Mesodermal cell (in vitro differentiated cells): ENCODE data around the gene EYS.

ENCODE experiments used
- H3K27ac ChIP-seq: 2 replicates; pipeline ENCODE4 v1.7.0; 2013; ENCODE audit warnings: mild to moderate bottlenecking, low read depth, low read length, moderate library complexity; ENCODE audit not compliant: severe bottlenecking
- H3K36me3 ChIP-seq: 2 replicates; pipeline ENCODE4 v1.7.1; 2013; ENCODE audit warnings: mild to moderate bottlenecking, low read length, moderate library complexity; ENCODE audit not compliant: control insufficient read depth, insufficient read depth
- H3K4me1 ChIP-seq: one replicate; pipeline ENCODE4 v1.7.1; 2013; ENCODE audit warnings: mild to moderate bottlenecking, low read length; ENCODE audit not compliant: insufficient read depth, control insufficient read depth, poor library complexity, severe bottlenecking
- H3K4me3 ChIP-seq: 2 replicates; pipeline ENCODE4 v1.7.0; 2013; ENCODE audit warnings: low read length, control low read depth, mild to moderate bottlenecking; ENCODE audit not compliant: insufficient read depth, poor library complexity, severe bottlenecking; ENCODE audit errors: extremely low read depth
- H3K9me3 ChIP-seq: 2 replicates; pipeline ENCODE4 v1.7.1; 2013; ENCODE audit warnings: mild to moderate bottlenecking, low read length, moderate library complexity; ENCODE audit not compliant: control insufficient read depth
- WGBS, 2 experiments: methylation state at CpG; one replicate each; pipeline ENCODE4 v1.1.5; 2013; ENCODE audit warnings: missing lambda C conversion rate in 2 of 2; ENCODE audit not compliant: insufficient coverage in 2 of 2; 5-methylcytosine and 5-hydroxymethylcytosine counted together

The EYS gene

DNA sequence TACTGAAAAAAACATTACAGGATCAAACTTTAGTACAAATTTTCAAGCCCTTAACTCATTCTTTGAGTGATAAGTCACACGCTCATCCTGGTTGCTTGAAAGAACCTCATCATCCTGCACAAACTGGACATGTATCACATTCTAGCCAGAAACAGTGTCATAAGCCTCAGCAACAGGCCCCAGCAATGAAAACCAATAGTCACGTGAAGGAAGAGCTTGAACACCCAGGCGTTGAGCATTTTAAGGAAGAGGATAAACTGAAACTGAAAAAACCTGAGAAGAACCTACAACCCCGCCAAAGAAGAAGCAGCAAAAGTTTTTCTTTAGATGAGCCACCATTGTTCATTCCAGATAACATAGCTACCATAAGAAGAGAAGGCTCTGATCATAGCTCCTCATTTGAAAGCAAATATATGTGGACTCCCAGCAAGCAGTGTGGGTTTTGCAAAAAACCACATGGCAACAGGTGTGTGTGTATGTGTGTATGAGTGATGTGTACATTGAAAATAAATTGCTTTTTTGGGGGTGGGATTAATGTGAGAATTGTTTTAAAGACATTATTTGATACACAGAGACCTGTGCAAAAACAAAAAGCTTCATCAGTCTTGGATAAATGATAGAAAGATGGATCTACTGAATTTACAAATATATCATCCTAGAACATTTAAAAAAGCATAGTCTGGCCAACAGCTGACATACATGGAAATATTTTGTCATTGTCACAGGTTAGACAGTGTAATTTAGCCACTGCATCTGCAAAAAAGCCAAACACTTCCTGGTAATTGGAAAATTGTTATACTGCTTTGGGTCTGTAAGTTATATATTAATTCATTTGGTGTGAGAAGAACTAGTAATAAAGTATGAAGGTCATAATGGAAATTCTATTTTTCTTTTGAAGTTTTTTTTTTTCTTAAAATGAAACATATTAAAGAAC, 2021.3 kb downstream of the EYS start:
- Histone ChIP-seq H3K36me3 (peaks cover 30% of the 10 kb centered on the region), H3K9me3 (no peaks in the 10 kb centered on the region), H3K4me1 (no peaks in the 10 kb centered on the region), H3K4me3 (no peak overlapping the region), H3K27ac (no peak overlapping the region)
- 88 to 91% methylated on average over 3 to 4 of the region's 4 CpGs for WGBS, 2 experiments

DNA sequence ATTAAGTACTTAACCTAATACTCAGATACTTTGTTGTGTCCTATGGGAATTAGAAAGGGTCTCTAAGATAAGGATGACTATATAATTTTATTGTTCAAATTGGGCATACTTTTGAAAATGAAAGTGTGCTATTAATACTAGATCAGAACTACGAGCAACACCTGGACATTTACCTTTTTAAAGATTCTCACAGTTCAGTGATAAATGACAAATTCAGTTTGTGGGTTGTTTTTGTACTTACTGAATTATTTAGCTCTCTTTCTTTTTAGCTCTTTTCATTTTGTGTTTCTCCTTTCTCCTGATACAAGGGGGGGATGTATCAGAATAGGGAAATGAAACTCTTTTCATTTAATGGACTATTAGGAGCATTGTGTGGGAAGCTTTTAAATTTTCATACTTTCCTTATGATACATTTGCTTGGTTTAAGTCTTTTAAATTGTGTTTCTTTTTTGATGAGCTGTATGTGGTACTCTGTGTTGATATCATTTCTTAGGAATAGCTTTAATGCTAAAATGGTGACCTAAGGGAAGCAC, 2023.9 kb downstream of the EYS start:
- Histone ChIP-seq H3K36me3 (peaks cover 35% of the 10 kb centered on the region), H3K27ac (no peak overlapping the region)
- no CpG with 5 or more reads among the region's 1 CpG for WGBS, 2 experiments

DNA sequence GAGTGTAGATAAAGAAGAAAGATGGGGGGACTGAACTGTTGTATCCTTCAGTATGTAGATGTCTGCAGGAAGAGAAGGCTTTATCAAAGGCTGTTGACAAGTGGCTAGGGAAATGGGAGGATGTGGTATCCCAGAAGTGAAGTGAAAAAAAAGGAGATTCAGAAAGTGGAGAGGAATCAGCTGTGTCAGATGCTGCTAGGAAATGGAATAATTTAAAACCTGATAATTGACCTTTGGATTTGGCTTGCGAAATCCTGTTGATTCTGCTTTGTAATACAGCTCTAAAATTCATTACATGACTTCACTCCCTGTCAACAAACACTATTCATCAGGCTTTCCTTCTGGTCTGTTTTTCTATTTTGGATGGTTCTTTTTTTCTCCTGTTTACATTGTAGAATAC, 2029.7 kb downstream of the EYS start:
- H3K9me3 ChIP-seq = no peaks in the 10 kb centered on the region
- H3K4me3 ChIP-seq = no peak overlapping the region
- H3K36me3 ChIP-seq = peaks cover 5% of the 10 kb centered on the region
- no peak overlapping the region for H3K27ac ChIP-seq
- WGBS, 2 experiments = no CpG with 5 or more reads among the region's 1 CpG
- no peaks in the 10 kb centered on the region for H3K4me1 ChIP-seq

More for the DNA sequence above, 2023.9 kb downstream of the EYS start:
- H3K9me3 ChIP-seq = no peaks in the 10 kb centered on the region
- no peaks in the 10 kb centered on the region for H3K4me1 ChIP-seq
- no peak overlapping the region for H3K4me3 ChIP-seq

DNA sequence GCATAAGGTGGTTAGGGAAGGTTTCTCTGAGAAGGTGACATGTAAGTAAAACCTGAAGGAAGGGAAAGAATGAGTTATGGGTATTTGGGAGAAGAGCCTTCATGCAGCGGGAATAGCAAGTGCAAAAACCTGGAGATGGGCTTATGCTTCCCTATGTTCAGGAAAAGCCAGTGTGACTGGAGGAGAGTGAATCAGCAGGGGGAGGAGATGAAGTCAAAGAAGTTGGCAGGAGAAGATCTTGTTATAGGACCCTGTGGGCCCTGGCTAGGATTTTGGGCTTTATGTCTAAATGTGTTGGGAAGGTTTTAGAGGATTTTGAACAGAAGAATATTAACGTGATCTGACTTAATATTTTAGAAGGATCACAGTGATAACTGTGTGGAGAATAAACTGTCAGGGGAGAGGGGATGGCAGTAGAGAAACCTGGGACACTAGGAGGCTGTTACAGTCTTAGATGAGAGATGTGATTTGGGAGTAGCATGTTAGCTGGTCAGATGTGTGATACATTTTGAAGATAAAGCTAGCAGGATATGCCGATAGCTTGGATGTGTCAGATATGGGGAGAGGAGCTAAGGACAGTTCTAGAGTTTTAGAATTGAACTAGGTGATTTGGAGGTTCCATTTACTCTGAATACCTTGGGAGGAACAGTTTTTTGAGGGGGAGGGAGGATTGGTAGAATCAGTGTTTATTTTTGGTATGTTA, 2030.5 kb downstream of the EYS start:
- no peaks in the 10 kb centered on the region for H3K4me1 ChIP-seq
- no peaks in the 10 kb centered on the region for H3K9me3 ChIP-seq
- H3K4me3 ChIP-seq = no peak overlapping the region
- 91 to 97% methylated on average over 3 of the region's 3 CpGs for WGBS, 2 experiments
- peaks cover 5% of the 10 kb centered on the region for H3K36me3 ChIP-seq
- H3K27ac ChIP-seq = no peak overlapping the region

DNA sequence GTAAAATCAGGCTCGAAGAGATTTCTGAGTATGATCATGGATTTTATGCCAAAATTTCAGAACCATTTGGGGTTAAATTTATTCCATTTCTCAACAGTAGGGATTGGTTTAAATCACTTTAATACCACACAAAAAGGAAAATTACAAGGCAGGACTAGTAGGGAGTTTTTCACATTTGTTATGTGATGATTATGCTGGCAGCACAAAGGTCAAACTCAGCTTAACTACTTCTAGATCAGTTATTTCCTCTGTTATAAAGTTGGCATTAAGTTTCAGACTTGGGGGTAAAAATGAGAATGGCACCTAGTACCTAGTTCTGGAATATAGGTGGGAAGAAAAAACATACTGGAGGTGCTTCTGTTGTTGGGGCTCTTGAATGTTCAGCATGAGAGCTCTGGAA, 2031.9 kb downstream of the EYS start:
- H3K27ac ChIP-seq = no peak overlapping the region
- WGBS, 2 experiments = no CpG with 5 or more reads among the region's 1 CpG
- no peaks in the 10 kb centered on the region for H3K9me3 ChIP-seq
- peaks cover 9% of the 10 kb centered on the region for H3K36me3 ChIP-seq
- no peaks in the 10 kb centered on the region for H3K4me1 ChIP-seq
- no peak overlapping the region for H3K4me3 ChIP-seq

DNA sequence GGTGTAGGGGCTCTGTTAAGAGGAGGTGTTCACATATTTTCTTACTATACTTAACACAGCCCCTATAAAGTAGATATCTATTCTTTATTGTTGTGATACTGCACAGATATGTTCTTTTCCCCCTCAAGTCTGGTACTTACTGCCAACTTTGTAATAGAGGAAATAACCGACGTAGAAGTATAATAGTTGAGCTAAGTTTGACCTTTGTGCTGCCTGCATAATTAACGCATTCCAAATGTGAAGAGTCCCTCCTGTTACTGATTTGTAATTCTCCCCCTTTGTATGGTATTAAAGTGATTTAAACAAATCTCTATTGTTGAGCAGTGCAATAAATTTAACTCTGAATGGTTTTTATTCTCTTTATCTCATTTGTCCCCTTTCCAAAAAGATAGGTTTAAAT, 2032.4 kb downstream of the EYS start:
- Histone ChIP-seq H3K36me3 (peaks cover 5% of the 10 kb centered on the region), H3K4me3 (no peak overlapping the region), H3K9me3 (no peaks in the 10 kb centered on the region), H3K27ac (no peak overlapping the region), H3K4me1 (no peaks in the 10 kb centered on the region)
- no CpG with 5 or more reads among the region's 3 CpGs for WGBS, 2 experiments

DNA sequence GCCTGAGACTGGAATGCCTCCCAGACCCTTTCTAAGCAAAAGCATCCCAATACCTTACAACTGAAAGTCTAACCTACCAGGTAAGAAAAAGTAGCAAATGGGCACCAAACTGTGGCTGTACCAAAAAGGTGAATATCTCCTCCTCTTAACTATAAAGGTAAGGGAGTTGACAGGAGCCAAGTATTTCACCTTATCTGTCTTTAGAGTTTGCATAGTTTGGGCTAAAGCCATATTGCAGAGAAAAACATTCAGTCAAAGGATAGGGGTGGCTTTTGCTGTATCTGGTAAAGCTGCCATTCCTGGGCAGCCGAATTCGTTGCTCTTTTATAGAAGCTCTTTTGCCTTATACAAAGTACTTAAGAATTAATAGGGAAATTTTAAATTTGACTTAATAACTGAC, 2033.3 kb downstream of the EYS start:
- no CpG with 5 or more reads among the region's 2 CpGs for WGBS, 2 experiments
- peaks cover 5% of the 10 kb centered on the region for H3K36me3 ChIP-seq
- no peak overlapping the region for H3K27ac ChIP-seq
- no peaks in the 10 kb centered on the region for H3K4me1 ChIP-seq
- H3K4me3 ChIP-seq = no peak overlapping the region
- H3K9me3 ChIP-seq = no peaks in the 10 kb centered on the region

DNA sequence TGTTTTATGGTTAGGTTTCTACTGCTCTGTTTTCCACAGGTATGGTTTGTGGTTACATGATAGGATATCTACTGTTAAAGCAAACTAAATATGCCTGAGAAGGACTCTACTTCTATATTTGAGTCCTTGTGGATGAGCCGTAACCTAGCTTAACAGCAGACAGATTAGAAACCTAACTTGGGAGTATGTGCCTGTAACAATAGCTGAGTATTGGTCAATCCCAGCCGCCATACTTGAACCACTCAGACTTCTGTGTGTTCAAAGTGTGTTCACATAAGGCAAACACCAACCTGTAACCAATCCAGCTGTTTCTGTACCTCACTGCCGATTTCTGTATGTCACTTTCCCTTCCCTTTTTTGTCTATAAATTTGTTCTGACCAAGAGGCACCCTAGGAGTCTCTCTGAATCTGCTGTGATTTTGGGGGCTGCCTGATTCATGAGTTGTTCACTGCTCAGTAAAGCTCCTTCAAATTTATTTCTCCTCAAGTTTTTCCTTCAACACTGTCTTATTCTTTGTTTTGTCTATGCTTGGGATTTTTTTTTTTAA, 2034.4 kb downstream of the EYS start:
- no peaks in the 10 kb centered on the region for H3K4me1 ChIP-seq
- H3K9me3 ChIP-seq = no peaks in the 10 kb centered on the region
- H3K36me3 ChIP-seq = peaks cover 5% of the 10 kb centered on the region
- no peak overlapping the region for H3K4me3 ChIP-seq
- H3K27ac ChIP-seq = no peak overlapping the region
- WGBS, 2 experiments = 100% methylated on average over 2 to 3 of the region's 3 CpGs

DNA sequence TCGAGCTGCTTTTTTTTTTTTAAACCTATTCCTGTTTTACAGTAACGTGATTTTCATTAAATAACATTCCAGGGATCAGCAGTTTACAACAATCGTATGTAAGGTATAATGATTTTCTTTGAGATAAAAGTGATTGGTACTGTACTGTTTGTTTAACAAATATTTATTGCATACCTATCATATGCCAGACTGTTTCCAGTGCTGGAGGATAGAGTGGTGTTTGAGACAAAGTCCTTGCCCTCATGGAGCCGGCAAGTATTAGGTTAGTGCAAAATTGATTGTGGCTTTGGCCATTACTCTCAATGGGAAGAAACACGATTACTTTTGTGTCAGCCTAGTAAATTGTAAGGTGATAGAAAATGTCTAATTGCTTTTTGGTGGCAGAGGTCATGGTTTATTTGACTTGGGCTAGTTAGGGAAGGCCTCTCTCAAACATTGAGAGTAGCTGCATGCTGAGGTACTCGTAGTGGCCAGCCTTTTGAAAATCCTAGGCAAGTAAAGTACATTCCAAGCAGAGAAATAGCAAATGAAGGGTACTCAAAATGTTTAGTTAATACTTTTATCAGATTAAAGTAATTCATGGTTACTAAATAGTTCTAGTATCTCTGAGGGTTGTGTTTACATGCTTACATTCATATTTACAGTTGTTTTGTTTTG, 2035.8 kb downstream of the EYS start:
- H3K36me3 ChIP-seq = peaks cover 5% of the 10 kb centered on the region
- no peaks in the 10 kb centered on the region for H3K9me3 ChIP-seq
- H3K27ac ChIP-seq = no peak overlapping the region
- no peaks in the 10 kb centered on the region for H3K4me1 ChIP-seq
- WGBS, 2 experiments = 85 to 95% methylated on average over 2 of the region's 6 CpGs
- no peak overlapping the region for H3K4me3 ChIP-seq
